Measurements from ENCODE around the gene RAB10. TPM values are rescaled to one million over a fixed set of nuclear protein-coding genes. Genes with fewer than 3 reads are reported as not detected.

RAB10 gene
- total and polyA plus RNA-seq, 8 donors: 101 to 175 (median 127) TPM

DNA sequence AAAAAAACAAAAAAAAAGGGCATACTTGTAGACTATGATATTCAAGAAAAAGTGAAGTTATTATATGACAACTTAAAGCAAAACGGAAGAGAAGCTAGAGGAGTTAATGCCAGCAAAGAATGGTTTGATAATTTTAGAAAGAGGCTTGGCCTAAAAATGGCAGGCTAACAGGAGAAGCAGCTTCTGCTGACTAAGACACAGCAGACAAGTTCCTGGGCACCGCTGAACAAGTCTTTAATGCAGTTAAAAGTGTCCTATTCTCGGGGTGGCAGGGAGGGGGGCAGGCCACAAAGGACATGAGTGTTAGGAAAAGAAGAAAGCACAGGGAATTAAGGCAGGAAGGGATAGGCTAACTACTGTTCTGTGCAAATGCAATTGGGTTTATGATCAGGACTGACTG is 88.7 kb downstream of the RAB10 start:
- TF ChIP-seq, protein P1, sequence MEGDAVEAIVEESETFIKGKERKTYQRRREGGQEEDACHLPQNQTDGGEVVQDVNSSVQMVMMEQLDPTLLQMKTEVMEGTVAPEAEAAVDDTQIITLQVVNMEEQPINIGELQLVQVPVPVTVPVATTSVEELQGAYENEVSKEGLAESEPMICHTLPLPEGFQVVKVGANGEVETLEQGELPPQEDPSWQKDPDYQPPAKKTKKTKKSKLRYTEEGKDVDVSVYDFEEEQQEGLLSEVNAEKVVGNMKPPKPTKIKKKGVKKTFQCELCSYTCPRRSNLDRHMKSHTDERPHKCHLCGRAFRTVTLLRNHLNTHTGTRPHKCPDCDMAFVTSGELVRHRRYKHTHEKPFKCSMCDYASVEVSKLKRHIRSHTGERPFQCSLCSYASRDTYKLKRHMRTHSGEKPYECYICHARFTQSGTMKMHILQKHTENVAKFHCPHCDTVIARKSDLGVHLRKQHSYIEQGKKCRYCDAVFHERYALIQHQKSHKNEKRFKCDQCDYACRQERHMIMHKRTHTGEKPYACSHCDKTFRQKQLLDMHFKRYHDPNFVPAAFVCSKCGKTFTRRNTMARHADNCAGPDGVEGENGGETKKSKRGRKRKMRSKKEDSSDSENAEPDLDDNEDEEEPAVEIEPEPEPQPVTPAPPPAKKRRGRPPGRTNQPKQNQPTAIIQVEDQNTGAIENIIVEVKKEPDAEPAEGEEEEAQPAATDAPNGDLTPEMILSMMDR (IDR thresholded peaks at IDR 0.05): no peak
- Histone ChIP-seq H3K4me3 (no peak overlapping the region), H3K36me3 (peaks cover 0 to 11% of the 10 kb centered on the region in 2 donors), H3K27me3 (no peaks in the 10 kb centered on the region), H3K4me1 (no peaks in the 10 kb centered on the region), H3K9me3 (no peaks in the 10 kb centered on the region), H3K27ac (no peak overlapping the region)
- intact Hi-C loops (cut with DNase I): no loop called here
- DNase-seq (no peak), ATAC-seq (no peak)

DNA sequence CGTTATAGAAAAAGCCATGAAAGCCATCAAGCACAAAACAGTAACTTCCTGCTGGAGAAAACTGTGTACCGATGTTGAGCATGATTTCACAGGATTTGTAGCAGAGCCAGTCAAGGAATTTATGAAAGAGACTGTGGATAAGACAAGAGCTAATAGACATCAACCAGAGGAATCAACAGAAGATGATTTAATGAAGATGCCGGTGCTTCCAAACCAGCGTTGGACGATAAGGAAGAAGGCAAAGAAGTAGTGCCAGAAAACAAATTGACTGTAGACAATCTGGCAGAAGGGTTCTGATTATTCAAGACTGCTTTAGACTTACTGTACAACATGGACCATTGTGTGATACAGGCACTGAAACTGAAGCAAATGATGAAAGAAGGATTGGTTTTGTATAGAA is 89.5 kb downstream of the RAB10 start:
- TF ChIP-seq, protein P1 (IDR thresholded peaks at IDR 0.05): no peak
- H3K9me3 ChIP-seq: no peaks in the 10 kb centered on the region
- H3K27me3 ChIP-seq: no peaks in the 10 kb centered on the region
- no peaks in the 10 kb centered on the region for H3K4me1 ChIP-seq
- peaks cover 0 to 19% of the 10 kb centered on the region in 2 donors for H3K36me3 ChIP-seq
- no peak for ATAC-seq
- intact Hi-C loops (cut with DNase I): no loop called here
- no peak for DNase-seq
- no peak overlapping the region for H3K27ac ChIP-seq
- no peak overlapping the region for H3K4me3 ChIP-seq

DNA sequence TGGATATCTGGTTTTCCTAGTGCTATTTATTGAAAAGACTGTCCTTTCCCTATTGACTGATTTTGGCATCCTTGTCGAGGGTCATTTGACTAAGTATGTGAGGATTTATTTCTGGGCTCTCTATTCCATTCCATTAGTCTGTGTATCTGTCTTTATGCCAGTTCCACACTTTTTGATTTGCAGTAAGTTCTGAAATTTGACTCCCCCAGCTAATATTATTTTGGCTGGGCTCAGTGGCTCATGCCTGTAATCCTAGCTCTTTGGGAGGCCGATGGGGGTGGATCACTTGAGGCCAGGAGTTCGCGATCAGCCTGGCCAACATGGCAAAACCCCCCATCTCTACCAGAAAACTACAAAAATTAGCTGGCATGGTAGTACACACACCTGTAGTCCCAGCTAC is 92.2 kb downstream of the RAB10 start:
- Histone ChIP-seq H3K36me3 (peaks cover 0 to 34% of the 10 kb centered on the region in 2 donors), H3K9me3 (no peaks in the 10 kb centered on the region), H3K4me3 (no peak overlapping the region), H3K27me3 (no peaks in the 10 kb centered on the region), H3K4me1 (no peaks in the 10 kb centered on the region), H3K27ac (no peak overlapping the region)
- intact Hi-C loops (cut with DNase I): no loop called here
- ATAC-seq (no peak), DNase-seq (no peak)
- TF ChIP-seq, protein P1 (IDR thresholded peaks at IDR 0.05): no peak

DNA sequence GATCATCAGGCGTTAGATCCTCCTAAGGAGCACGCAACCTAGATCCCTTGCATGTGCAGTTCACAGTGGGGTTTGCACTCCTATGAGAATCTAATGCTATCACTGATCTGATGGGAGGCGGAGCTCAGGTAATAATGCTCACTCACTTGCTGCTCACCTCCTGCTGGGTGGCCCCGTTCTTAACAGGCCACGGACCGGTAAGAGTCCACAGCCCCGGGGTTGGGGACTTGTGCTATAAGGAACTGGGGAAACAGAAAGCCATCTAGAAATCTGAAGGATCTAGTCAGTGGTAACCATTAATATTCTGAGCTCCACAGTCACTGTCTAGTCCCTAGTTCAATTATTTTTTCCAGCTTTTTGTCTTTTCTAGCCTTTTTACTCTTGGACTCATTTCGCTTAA is 94.3 kb downstream of the RAB10 start:
- no peaks in the 10 kb centered on the region for H3K9me3 ChIP-seq
- intact Hi-C loops (cut with DNase I): no loop called here
- peaks cover 0 to 42% of the 10 kb centered on the region in 2 donors for H3K36me3 ChIP-seq
- no peak for ATAC-seq
- no peaks in the 10 kb centered on the region for H3K4me1 ChIP-seq
- TF ChIP-seq, protein P1 (IDR thresholded peaks at IDR 0.05): no peak
- no peak overlapping the region for H3K4me3 ChIP-seq
- DNase-seq: no peak
- H3K27ac ChIP-seq: no peak overlapping the region
- H3K27me3 ChIP-seq: no peaks in the 10 kb centered on the region

DNA sequence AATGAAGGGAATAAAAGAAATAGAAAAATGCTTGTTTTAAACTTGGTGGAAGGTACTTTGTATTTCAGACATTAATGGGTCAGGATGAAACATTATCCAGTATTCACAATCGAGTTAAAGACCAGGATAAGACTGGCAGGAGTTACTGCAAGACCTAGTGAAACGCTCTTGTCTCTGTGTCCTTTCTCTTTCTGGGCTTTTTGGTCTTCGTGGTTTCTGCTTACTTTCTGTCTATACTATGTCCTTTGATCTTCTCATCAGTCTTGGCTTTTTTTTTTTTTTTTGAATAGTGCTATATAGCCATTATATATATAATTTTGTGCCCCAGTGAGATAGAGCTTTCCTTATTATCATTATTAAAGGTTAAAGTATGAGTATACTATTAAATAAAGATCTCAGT is 96.9 kb downstream of the RAB10 start:
- TF ChIP-seq, protein P1 (IDR thresholded peaks at IDR 0.05): no peak
- Histone ChIP-seq H3K36me3 (peaks cover 0 to 65% of the 10 kb centered on the region in 2 donors), H3K4me1 (no peaks in the 10 kb centered on the region), H3K9me3 (no peaks in the 10 kb centered on the region), H3K4me3 (no peak overlapping the region), H3K27me3 (no peaks in the 10 kb centered on the region), H3K27ac (no peak overlapping the region)
- ATAC-seq (no peak), DNase-seq (no peak)
- intact Hi-C loops (cut with DNase I): no loop called here
